Stimulated activated CD8-positive, alpha-beta memory T cell treated with anti-CD3 and anti-CD28 coated beads, Interleukin-7, amount 100 ng/mL, for 48 hours (primary cell): ENCODE results near the gene GLIPR2.
"Not testable (repeated sequence)": the region's sequence is repeated elsewhere in the genome, so short reads cannot be mapped to it uniquely, and the experiment has no call there.

ENCODE experiments used
- DNase-seq, 2 donors: peaks; one replicate each; pipeline ENCODE4 v3.0.0-alpha.2; 2020; ENCODE audit warnings: low read depth in 1 of 2; ENCODE audit errors: extremely low read depth in 1 of 2

Gene GLIPR2

GRCh38 chr9:36136272-36136893, at the start of gene GLIPR2:
Gene GLIPR2, plus strand, starts transcription at chr9:36136733. Its CDS starts 46 bp downstream, at chr9:36136779.
- peak; percentile 66 to 72 for DNase-seq

GRCh38 chr9:36087054-36087453, 49.5 kb upstream of the GLIPR2 start:
- not testable (repeated sequence) for DNase-seq

DNA sequence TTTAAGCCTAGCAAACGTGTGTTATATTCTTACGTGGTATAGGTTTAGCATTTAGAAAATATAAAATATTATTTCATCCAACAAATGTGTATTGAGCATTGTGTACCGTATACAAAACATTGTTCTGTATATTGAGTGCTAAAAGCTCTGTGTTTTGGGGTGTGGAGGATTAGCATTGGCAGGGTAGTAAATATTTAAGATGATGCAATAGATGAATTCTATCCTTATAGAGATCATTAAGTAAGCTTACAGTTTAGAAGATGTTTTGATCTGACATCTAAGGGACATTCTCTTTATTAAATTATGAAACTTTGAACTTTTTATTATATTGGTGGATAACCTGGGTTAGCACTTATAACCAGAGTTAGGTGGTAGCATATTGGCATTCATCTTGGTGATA, 48.5 kb upstream of the GLIPR2 start:
- DNase-seq, result no peak

- no peak for DNase-seq
Measured at GRCh38 chr9:36091026-36091953, 45.2 kb upstream of the GLIPR2 start.

GRCh38 chr9:36092014-36092413, 44.5 kb upstream of the GLIPR2 start:
- no peak for DNase-seq

- DNase-seq, result peak; percentile 10 to 38
Measured at GRCh38 chr9:36092509-36093215, 43.9 kb upstream of the GLIPR2 start.

DNA sequence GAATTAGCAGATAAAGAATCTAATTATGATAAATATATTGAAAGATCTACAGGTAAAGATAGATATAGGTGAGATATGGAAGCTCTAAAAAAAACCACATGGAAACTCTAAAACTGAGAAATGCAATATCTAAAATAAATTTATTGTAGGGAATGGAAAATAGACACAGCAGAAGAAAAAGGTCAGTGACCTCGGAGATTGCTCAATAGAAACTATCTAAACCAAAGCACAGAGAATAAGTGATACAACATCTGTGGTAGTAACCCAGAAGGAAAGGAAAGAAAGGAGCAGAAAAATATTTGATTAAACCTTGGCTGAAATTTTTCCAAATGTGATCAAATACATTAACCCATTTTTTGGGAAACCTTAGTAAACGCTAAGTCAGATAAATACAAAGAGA, 43.1 kb upstream of the GLIPR2 start:
- DNase-seq, result no peak

- DNase-seq, result no peak
Measured at GRCh38 chr9:36099718-36100117, 36.8 kb upstream of the GLIPR2 start.

- no peak for DNase-seq
Measured at GRCh38 chr9:36100532-36100931, 36.0 kb upstream of the GLIPR2 start.

DNA sequence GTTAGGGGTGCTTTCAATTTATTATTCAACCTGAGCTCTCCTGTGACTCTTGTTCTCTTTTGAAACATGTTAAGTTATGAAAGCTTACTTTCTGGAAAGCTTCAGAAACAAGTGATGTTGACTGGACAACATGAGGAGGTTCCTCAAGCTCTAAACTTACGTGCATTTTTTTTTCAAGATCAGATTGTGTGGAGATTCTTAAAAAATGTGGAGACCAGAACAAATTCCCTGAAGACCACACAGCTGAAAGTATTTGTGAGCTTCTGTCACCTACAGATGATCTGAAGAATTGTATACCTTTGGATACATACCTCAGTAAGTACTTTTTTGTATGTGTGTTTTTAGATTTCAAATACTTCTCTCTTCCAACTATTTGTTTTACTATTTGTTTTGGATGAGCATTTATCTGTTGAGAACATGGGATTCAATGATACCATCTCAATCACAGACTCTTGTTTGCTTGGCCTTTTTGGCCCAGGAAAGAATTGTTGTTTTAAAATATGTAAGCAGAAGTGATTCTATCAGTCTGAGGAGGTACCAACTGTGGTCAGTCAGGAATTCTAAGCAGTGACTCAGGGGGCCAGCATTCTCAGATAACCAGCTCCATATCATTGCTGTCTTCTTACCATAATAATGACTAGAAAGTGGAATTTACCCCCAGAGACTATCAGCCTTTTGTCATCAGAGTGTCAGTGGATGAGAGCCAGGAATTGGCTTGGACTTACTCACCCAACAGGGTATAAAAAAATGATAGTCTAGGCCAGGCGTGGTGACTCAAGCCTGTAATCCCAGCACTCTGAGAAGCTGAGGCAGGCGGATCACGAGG, 34.4 kb upstream of the GLIPR2 start:
- no peak for DNase-seq

- DNase-seq, result peak; percentile 51 to 75
Measured at GRCh38 chr9:36102742-36103495, 33.6 kb upstream of the GLIPR2 start.

DNA sequence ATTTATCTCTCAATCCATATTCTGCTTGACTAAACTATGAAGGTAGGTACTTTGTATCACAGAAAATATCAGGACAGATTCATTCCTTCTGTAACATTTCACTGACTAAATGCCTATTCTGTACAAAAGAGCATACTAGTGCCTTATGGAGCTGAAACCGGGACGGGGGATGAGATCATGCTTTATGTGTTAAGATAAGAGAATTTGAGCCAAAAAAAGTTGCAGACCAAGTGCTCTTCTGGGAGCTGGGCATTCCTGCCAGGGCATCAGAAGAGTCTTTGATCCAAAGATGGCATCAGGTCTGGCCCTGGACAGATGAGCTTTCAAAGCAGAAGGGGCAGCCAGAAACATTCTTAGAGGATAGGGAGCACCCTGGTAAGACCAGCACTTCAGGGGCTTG, 27.5 kb upstream of the GLIPR2 start:
- DNase-seq, result no peak

- DNase-seq, result no peak
Measured at GRCh38 chr9:36110434-36110833, 26.1 kb upstream of the GLIPR2 start.

DNA sequence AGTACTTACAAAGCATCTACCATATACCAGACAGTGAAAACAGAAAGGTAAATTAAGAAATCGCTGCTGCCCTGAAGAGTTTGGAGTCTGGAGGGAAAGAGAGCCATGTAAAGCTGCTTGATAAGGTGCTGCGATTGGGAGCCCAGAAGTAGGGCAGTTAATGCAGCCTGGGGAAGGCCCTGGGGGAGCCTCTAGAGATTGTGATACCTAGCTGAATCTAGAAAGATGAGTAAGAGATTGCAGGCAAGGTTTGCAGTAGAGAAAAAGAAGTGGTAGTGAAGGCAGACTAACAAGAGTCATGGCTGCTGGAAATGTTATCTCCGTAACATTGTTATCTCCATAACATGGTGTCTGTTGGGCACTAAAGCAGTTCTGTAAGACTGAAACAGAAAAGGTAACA, 24.0 kb upstream of the GLIPR2 start:
- DNase-seq, result no peak

DNA sequence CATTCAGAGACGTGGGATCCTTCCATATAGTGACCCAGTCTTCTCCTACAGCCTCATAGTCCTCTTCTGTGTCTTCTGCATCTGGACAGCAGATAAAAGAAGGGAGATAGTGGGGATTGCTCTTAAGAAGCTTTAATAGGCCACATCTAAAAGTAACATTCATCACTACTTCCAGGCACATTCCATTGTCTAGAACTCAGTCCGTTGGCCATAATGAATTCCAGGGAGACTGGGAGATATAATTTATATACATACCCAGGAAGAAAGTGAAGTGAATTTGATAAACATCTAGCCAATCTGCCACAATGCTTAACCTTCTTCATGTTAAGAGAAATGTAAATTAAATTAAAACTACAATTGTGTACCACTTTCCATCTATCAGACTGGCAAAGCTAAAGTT, 22.5 kb upstream of the GLIPR2 start:
- no peak for DNase-seq

DNA sequence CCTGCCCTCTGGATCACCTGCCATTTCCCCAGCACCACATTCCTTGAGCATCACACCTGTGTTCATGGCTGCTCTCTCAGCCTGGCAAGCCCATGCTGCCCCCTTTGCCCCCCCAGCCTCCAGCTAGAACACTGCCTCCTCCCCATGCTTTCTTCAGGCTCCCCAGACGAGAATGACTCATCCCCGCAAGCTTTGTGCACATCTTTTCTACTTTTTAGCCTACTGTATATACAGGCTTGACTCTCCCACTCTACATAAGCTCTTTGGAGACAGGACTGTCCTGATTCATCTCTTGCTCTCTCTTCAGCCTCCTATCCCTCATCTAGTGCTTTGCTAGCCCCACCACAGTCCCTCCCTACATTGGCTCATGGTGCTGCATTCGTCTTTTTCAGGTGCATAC, 19.9 kb upstream of the GLIPR2 start:
- no peak for DNase-seq

GRCh38 chr9:36118201-36118600, 18.3 kb upstream of the GLIPR2 start:
- no peak for DNase-seq

DNA sequence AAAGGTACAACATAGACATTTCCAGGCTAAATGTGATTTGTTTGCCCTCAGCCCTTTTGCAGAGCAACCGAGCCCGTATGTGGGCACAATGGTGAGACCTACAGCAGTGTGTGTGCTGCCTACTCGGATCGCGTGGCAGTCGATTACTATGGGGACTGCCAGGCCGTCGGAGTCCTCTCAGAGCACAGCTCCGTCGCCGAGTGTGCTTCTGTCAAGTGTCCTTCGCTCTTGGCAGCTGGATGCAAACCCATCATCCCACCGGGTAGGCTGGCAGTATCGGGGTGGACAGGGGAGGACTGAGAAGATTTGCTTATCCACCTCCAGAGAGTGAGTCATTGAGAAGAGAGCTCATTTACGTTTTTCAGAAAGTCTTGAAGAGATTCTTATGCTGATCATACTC, 17.8 kb upstream of the GLIPR2 start:
- no peak for DNase-seq

GRCh38 chr9:36119476-36119875, 17.1 kb upstream of the GLIPR2 start:
- no peak for DNase-seq

DNA sequence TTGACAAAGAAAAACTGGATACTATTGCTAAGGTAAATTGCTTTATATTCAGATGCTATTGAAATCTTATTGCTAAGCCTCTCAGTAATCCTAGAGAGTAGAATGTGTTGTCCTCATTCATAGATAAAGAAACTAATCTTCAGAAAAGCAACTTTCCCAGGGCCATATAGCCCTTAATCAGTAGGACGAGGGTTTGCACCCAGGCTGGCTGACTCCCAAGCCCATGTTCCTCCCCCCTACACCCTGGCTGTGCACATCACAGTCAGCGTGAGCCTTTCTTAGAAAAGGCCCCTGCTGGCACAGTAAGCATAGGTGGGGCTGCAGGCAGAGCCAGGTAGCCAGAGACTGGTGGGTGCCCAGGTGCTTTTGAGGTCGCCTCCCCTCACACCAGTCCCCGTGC, 15.8 kb upstream of the GLIPR2 start:
- no peak for DNase-seq
